ENCODE measurements around the gene ZNRF4.
"Not testable (repeated sequence)": the region's sequence is repeated elsewhere in the genome, so short reads cannot be mapped to it uniquely, and the experiment has no call there.

ZNRF4 gene
- 0 reads per million in 4 donors for total RNA-seq

DNA sequence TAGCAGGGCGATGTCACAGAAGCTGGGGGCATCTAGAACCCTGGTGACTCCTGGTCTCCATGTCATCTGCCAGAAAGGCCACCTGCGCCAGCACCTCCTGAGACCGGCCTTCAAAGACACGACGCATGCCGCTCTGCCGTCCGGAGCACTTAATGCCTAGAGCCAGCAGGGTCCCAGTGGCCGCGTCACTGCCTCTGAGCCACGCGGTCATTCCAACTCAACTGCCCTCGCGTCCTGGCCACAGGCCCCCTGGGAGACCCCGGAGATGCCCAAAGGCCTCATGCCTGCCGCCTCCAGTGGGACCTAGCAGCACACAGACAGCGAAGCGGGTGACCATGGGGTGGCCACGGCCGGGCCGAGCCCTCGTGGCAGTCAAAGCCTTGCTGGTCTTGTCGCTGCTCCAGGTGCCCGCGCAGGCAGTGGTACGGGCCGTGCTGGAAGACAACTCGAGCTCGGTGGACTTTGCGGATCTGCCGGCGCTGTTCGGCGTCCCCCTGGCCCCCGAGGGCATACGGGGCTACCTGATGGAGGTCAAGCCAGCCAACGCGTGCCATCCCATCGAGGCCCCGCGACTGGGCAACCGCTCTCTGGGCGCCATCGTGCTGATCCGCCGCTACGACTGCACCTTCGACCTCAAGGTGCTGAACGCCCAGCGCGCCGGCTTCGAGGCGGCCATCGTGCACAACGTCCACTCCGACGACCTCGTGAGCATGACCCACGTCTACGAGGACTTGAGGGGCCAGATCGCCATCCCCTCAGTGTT, at the start of gene ZNRF4:
TSS of gene ZNRF4 (plus strand) at position 51 of the 763 bp plus-strand sequence. CDS start at position 126, 75 bp downstream.
- no peak for DNase-seq

- not testable (repeated sequence) for DNase-seq
Observed at GRCh38 chr19:5406198-5406597, 49.0 kb upstream of the ZNRF4 start.

GRCh38 chr19:5406816-5407215, 48.4 kb upstream of the ZNRF4 start:
- DNase-seq: no peak

DNA sequence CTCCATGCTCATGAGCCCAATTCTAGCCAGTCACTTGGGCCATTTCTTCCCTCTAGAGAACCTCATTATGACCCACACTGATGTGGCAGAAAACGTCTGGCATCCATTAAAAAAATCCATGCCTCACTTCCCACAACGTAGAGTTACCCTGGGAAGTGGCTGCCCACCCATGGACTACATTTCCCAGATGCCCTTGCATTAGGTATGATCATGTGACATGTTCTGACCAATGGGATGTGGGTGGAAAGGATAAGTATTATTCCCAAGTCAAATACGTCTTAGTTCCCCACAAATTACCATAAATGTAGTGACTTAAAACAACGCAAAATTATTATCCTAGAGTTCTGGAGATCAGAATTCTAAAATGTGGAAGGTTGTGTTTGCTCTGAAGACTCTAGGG, 47.9 kb upstream of the ZNRF4 start:
- DNase-seq: no peak

GRCh38 chr19:5417495-5418436, 37.5 kb upstream of the ZNRF4 start:
- DNase-seq: no peak

- DNase-seq: no peak
Observed at GRCh38 chr19:5418677-5419076, 36.5 kb upstream of the ZNRF4 start.

GRCh38 chr19:5420953-5421352, 34.3 kb upstream of the ZNRF4 start:
- no peak for DNase-seq

- no peak for DNase-seq
Observed at GRCh38 chr19:5423567-5424125, 31.6 kb upstream of the ZNRF4 start.

DNA sequence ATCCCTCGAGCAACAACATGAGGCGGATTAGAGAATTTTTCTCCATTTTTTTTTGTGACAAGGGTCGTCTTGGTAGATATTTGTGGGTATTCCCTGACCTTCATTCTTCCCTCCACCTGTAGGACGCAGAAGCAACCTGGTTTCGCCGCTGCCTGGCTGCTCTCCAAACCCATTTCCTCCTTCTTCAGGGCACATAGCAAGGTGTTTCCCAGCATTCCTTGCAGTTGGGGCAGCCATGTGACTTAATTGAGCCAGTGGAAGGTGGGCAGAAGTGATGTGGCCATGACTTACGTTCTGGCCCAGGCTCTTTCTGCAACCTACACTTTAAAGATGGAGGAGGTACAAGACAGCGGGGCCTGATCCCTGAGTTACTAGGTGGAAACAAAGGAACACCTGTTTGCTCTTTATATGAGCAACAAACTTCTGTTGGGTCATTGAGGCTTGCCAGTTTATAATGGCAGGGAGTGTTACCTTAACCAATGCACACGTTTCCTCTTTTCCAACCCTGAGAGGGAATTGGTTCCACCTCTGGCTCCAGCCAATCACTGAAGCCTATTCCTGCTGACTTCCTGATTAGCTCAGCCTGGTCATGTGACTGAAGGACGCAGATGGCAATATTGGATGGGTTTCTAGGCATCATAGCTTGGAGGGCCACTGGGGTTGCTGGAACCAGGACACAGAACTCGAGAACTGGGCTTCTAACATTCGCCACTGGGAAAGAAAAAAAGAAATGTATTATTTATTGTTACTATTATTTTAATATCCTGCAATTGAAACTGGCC, 30.8 kb upstream of the ZNRF4 start:
- no peak for DNase-seq

DNA sequence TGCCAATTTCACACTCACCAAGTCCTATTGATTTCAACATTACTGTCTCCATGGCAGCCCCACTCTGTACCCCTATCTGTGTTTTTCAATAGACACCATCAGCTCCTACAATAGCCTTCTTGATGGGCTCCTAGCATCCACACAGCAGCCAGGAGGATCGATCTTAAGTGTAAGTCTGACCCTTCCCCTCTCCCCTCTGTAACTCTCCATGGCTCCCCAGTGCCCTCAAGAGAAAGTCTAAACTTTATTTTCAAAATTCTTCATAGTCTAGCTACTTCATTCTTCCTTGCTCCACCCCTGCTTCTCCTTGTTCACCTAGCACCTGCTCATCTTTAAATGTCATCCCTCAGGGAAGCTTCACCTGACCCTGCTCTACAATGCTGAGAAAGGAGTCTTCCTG, 30.0 kb upstream of the ZNRF4 start:
- no peak for DNase-seq

- no peak for DNase-seq
Observed at GRCh38 chr19:5430237-5430636, 25.0 kb upstream of the ZNRF4 start.

GRCh38 chr19:5432687-5433086, 22.5 kb upstream of the ZNRF4 start:
- no peak for DNase-seq

DNA sequence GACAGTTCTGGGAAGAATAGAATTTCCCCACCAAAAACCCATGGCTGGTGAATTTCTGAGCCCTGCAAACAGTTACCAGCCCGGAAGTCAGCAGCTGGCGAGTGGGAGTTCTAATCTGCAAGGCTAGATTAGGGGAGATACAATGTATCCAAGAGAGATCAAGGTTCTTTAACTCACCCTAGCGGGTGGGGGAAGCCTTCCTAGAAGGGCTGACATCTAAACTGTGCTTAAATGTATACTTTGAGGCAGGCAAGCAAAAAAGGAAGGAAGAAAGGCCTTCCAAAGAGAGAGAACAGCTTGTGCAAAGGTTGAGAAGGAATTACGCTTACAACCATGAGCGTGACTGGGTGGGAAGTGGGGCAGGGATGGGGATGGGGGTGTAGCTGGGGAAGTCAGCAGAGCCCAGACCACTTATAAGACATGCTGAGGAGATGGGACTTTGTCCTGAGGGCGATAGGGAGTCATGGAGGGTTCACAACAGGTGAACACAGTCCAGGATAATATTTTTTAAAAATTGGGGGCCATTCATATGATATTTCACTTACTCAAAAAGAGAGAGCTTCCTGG, 20.8 kb upstream of the ZNRF4 start:
- no peak for DNase-seq

DNA sequence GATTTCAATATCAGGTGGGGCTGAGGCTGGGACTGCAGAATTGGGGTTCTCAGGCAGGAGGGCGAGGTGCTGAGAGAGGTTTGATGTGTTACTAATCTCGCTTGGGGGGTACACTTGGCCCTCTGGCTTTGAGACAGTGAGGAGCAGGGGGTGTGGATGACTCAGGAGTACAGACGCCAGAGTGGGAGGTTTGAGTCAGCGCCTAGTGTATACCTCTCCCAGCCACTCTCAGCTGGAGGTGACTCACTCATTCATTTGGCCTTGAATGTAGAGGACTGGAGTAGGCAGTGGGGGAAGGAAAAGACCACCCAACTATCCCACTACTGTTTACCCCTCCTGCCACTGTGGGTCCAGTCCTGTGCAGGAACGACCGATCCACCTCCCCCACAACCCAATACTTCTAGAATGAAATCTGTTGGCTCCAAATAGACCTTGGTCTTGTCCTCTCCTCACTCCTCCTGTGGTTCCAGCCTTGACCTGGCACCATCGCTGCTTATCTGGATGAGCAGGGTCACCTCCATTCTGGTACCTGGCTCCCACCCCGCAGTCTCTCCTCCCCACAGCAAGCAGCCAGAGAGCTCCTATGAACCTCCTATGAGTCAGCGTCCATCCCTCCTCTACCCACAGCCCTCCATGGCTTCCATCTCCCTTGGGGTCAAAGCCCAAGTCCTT, 20.1 kb upstream of the ZNRF4 start:
- DNase-seq: no peak

DNA sequence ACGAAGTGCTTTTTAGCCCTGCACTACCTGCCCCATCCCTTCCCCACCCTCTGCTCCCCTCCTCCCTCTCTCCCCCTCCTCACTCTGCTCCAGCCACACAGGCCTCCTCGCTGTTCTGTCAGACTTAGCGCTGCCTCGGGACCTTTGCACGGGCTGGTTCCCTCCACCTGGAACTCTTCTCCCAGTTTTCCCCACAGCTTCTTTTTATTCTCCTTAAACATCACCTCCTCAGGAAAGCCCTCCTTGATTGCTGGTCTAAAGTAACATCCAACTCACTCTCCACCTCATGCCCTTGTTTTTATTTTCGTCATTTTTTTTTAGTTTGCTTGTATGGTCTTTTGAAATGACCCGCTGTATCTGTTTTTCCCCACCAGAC, 19.6 kb upstream of the ZNRF4 start:
- no peak for DNase-seq

DNA sequence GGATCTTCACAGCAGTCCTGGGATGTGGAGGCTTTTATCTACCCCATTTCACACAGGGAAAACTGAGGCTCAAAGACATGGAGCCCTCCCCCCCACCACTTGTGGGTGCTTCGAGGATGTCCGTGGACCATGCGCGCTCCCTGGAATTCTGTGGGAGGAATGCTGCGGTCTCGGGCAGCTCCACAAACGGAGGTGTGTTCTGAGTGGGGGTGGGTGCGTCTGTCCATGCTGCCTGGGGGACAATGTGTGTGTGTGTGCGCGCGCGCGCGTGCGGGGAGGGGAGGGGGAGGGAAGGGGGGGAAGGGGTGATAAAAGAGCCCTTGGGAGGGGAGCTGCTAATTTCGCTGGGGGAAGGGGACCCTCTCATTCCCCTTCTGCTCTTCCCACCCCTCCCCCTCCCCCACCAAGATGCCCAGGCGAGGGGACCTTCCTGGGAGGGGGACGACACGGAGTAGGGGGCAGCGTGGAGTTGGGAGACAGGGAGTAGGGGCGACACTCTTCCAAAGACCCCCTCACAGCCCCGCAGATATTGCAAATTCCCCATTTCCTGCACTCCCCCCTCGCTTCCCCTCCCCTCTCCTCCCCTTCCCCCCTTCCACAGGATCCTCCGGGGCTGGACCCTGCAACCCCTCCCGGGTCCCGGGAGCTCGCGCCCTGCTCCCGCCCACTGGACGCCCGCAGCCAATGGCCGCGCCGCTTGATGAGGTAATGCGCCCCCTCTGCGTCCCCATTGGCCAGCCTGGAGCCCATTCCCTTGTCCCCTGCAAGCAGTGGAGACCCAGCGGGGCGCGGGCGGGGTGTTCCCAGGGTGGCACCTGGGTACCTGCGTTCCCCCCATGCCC, 18.9 kb upstream of the ZNRF4 start:
- no peak for DNase-seq

GRCh38 chr19:5436948-5437306, 18.3 kb upstream of the ZNRF4 start:
- no peak for DNase-seq

DNA sequence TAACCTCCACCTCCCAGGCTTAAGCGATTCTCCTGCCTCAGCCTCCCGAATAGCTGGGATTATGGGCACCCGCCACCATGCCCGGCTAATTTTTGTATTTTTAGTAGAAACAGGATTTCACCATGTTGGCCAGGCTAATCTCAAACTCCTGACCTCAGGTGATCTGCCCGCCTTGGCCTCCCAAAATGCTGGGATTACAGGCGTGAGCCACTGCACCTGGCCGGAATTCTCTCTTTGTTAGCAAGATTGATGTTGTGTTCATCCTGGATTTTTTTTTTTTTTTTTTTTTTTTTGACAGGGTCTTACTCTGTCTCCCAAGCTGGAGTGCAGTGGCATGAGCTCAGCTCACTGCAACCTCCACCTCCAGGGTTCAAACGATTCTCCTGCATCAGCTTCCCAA, 16.5 kb upstream of the ZNRF4 start:
- not testable (repeated sequence) for DNase-seq

GRCh38 chr19:5439452-5439851, 15.8 kb upstream of the ZNRF4 start:
- no peak for DNase-seq

DNA sequence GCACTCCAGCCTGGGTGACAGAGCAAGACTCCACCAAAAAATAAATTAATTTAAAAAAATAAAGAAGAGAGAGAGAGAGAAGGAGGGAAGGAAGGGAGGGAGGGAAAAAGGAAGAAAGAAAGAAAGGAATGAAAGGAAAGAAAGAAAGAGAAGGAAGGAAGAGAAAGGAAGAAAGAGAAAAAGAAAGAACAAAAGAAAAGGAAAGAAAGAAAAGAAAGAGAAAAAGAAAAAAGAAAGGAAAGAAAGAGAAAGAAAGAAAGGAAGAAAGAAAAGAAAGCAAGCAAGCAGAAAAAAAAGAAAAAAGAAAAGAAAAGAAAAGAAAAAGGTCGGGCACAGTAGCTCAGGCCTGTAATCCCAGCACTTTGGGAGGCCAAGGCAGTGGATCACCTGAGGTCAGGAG, 14.9 kb upstream of the ZNRF4 start:
- DNase-seq: no peak

DNA sequence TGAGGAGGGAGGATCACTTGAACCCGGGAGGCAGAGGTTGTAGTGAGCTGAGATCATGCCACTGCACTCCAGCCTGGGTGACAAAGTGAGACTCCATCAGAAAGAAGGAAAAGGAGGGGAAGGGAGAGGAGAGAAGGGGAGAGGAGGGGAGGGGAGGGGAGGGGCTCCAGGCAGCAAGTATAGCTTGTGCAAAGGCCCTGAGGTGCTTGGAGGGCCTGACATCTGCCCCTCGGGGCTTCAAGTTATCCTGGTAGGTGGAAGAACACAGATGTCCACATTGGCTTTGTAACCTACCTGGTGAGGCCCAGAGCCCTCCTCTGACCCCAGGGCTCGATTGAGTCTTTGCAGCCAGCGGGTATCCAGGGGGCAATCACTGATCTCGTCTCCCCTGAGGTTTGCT, 11.5 kb upstream of the ZNRF4 start:
- no peak for DNase-seq

All from T-helper 1 cell (primary cell).